PC-9 (cell line): ENCODE data around the gene LINS1. TPM values are rescaled to one million over a fixed set of nuclear protein-coding genes. Genes with fewer than 3 reads are reported as not detected.

ENCODE experiments used
- BruUV-seq: library from RNA; stranded (reverse); fragments of 400-500 nt; replicated peaks from 2 replicates; lab custom pipeline; 2021; lab: Mats Ljungman, UMichigan
- CTCF ChIA-PET: fragments of 300-600 bp; sonication (Branson Sonifier 250); formaldehyde crosslinking; loops from one replicate; lab custom pipeline; 2022; ENCODE audit warnings: antibody characterized with exemption; lab: Charles Lee
- POLR2A ChIA-PET: fragments of 300-600 bp; sonication (Branson Sonifier 250); formaldehyde crosslinking; loops from one replicate; lab custom pipeline; 2022; ENCODE audit warnings: antibody characterized with exemption; ENCODE audit not compliant: unreplicated experiment; lab: Charles Lee
- DNase-seq, 2 experiments: peaks; one replicate each; pipeline versions ENCODE4 v3.0.0 to v3.0.0-alpha.2; 2015 to 2022; ENCODE audit warnings: mixed read lengths in 1 of 2
- H2AFZ ChIP-seq: fragments of 200-600 bp; sonication (generic); 2 replicates; pipeline ENCODE4 v1.8.1; 2017; ENCODE audit warnings: antibody characterized with exemption
- H3F3A ChIP-seq: fragments of 200-600 bp; sonication (generic); 2 replicates; pipeline ENCODE4 v1.8.1; 2017; ENCODE audit warnings: antibody characterized with exemption, mild to moderate bottlenecking, low read depth; ENCODE audit not compliant: insufficient read depth
- H3K27ac ChIP-seq: fragments of 200-600 bp; sonication (generic); 2 replicates; pipeline ENCODE4 v1.6.1; 2016; ENCODE audit warnings: mixed run types
- H3K27me3 ChIP-seq: fragments of 200-600 bp; sonication (generic); 2 replicates; pipeline ENCODE4 v1.6.1; 2016; ENCODE audit warnings: low read depth, mixed run types; ENCODE audit not compliant: insufficient read depth
- H3K36me3 ChIP-seq: fragments of 200-600 bp; sonication (generic); 2 replicates; pipeline ENCODE4 v1.6.1; 2016; ENCODE audit warnings: low read depth, mixed run types
- H3K4me1 ChIP-seq: fragments of 200-600 bp; sonication (generic); replicated peaks from 2 replicates; pipeline ENCODE4 v1.6.1; 2016; ENCODE audit warnings: mixed run types; ENCODE audit not compliant: insufficient read depth
- H3K4me2 ChIP-seq: fragments of 200-600 bp; sonication (generic); 2 replicates; pipeline ENCODE4 v1.6.1; 2017; ENCODE audit warnings: mixed run types
- H3K4me3 ChIP-seq: fragments of 200-600 bp; sonication (generic); 2 replicates; pipeline ENCODE4 v1.6.1; 2016; ENCODE audit warnings: mixed run types
- H3K79me2 ChIP-seq: fragments of 200-600 bp; sonication (generic); 2 replicates; pipeline ENCODE4 v1.6.1; 2017; ENCODE audit warnings: low read depth, mixed run types
- H3K9me2 ChIP-seq: fragments of 200-600 bp; sonication (generic); 2 replicates; pipeline ENCODE4 v1.8.1; 2017; ENCODE audit warnings: mild to moderate bottlenecking; ENCODE audit not compliant: insufficient read depth
- H3K9me3 ChIP-seq: fragments of 200-600 bp; sonication (generic); 2 replicates; pipeline ENCODE4 v1.8.1; 2016; ENCODE audit warnings: low read depth; ENCODE audit not compliant: insufficient read depth
- H4K20me1 ChIP-seq: fragments of 200-600 bp; sonication (generic); 2 replicates; pipeline ENCODE4 v1.8.1; 2017; ENCODE audit not compliant: insufficient read depth
- EZH2 ChIP-seq: fragments of 200-600 bp; sonication (generic); IDR thresholded peaks from 2 replicates; pipeline ENCODE4 v1.8.0; 2017; ENCODE audit warnings: antibody characterized with exemption, low read depth
- intact Hi-C: fragments of 100-400 bp; cut with micrococcal nuclease; formaldehyde crosslinking; loops from one replicate; pipeline ENCODE4 v1.10.0; 2022; ENCODE audit not compliant: unreplicated experiment
- total RNA-seq: library from RNA; stranded (reverse); gene quantifications from 2 replicates; pipeline ENCODE4 v1.2.3, GENCODE V29; 2021
- TF ChIP-seq, protein P1 (sequence below): fragments of 200-600 bp; sonication (generic); conservative IDR thresholded peaks from 2 replicates; pipeline ENCODE4 v1.6.1; 2017; ENCODE audit warnings: mixed run types, antibody characterized with exemption, mild to moderate bottlenecking, moderate library complexity

Gene LINS1
- total RNA-seq, 1 experiment from 2014 or later, result 10.9 TPM

GRCh38 chr15:100570275-100570674, 31.7 kb downstream of the LINS1 start:
- Histone ChIP-seq H2AFZ (no peak overlapping the region), H3K27me3 (no peaks in the 10 kb centered on the region), H3K4me3 (no peak overlapping the region), H3K9me2 (no peaks in the 10 kb centered on the region), H4K20me1 (no peaks in the 10 kb centered on the region), H3F3A (peaks cover 7% of the 10 kb centered on the region; the same call in 1 of the 2 replicates), H3K4me2 (no peak overlapping the region), H3K4me1 (peaks cover 14% of the 10 kb centered on the region), H3K27ac (no peak overlapping the region), H3K9me3 (no peaks in the 10 kb centered on the region), H3K79me2 (no peaks in the 10 kb centered on the region), H3K36me3 (no peaks in the 10 kb centered on the region)
- no peak for TF ChIP-seq EZH2
- TF ChIP-seq, protein P1, sequence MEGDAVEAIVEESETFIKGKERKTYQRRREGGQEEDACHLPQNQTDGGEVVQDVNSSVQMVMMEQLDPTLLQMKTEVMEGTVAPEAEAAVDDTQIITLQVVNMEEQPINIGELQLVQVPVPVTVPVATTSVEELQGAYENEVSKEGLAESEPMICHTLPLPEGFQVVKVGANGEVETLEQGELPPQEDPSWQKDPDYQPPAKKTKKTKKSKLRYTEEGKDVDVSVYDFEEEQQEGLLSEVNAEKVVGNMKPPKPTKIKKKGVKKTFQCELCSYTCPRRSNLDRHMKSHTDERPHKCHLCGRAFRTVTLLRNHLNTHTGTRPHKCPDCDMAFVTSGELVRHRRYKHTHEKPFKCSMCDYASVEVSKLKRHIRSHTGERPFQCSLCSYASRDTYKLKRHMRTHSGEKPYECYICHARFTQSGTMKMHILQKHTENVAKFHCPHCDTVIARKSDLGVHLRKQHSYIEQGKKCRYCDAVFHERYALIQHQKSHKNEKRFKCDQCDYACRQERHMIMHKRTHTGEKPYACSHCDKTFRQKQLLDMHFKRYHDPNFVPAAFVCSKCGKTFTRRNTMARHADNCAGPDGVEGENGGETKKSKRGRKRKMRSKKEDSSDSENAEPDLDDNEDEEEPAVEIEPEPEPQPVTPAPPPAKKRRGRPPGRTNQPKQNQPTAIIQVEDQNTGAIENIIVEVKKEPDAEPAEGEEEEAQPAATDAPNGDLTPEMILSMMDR, result no peak
- POLR2A ChIA-PET, result no interaction called here
- BruUV-seq, result no TSS peak
- no peak for DNase-seq
- intact Hi-C loops, result loop anchor here (5.0 to 10.0 kb wide), 2 partner anchors 218 to 645 kb away; no protein-coding TSS in a partner anchor
- CTCF ChIA-PET, result no interaction called here

- H3K9me3 ChIP-seq, result no peaks in the 10 kb centered on the region
- no peaks in the 10 kb centered on the region for H3K9me2 ChIP-seq
- no peak overlapping the region for H2AFZ ChIP-seq
- H3F3A ChIP-seq, result peaks cover 7% of the 10 kb centered on the region; the same call in 1 of the 2 replicates
- H4K20me1 ChIP-seq, result no peaks in the 10 kb centered on the region
- intact Hi-C loops, result no loop called here
- DNase-seq, result no peak
- POLR2A ChIA-PET, result no interaction called here
- H3K79me2 ChIP-seq, result no peaks in the 10 kb centered on the region
- no peak overlapping the region for H3K4me2 ChIP-seq
- H3K4me1 ChIP-seq, result peaks cover 19% of the 10 kb centered on the region
- no peak overlapping the region for H3K4me3 ChIP-seq
- no peaks in the 10 kb centered on the region for H3K27me3 ChIP-seq
- no peaks in the 10 kb centered on the region for H3K36me3 ChIP-seq
- no TSS peak for BruUV-seq
- TF ChIP-seq EZH2, result no peak
- TF ChIP-seq, protein P1, result no peak
- H3K27ac ChIP-seq, result no peak overlapping the region
- CTCF ChIA-PET, result no interaction called here
Observed at GRCh38 chr15:100569391-100569790, 32.6 kb downstream of the LINS1 start.

DNA sequence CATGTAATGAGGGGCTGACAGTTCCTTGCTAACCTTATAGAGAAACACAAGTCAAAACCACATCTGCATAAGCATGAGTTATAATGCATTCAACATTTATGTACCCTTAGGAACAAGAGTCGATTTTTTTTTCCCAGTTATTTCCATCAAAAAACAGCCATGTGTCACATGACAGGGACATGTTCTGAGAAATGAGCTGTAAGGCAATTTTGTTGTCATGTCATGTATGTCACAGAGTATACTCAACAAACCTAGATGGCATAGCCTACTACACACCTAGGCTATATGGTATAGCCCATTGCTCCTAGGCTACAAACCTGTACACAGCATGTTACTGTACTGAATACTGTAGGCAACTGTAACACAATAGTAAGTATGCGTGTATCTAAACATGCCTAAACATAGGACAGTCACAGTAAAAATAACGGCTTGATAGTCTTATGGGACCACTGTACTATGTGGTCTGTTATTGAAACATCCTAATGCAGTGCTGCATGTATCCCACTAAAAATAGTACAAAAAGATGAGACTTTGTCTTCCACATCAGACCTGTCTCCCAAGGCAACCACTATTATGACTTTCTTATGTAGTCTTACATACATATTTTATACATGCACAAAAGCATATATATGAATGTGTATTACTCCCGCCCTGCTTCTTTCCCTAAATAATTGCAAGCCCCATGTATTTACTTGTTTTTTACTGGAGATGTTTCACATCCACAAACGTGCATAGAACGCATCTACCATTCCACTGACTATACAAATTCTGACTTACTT, 34.9 kb downstream of the LINS1 start:
- Histone ChIP-seq H2AFZ (no peak overlapping the region), H3K79me2 (no peaks in the 10 kb centered on the region), H3K9me3 (no peaks in the 10 kb centered on the region), H3K27me3 (no peaks in the 10 kb centered on the region), H3K4me2 (no peak overlapping the region), H3K4me3 (no peak overlapping the region), H3F3A (peaks cover 6% of the 10 kb centered on the region; the same call in 1 of the 2 replicates), H3K9me2 (no peaks in the 10 kb centered on the region), H3K36me3 (no peaks in the 10 kb centered on the region), H4K20me1 (no peaks in the 10 kb centered on the region), H3K27ac (no peak overlapping the region), H3K4me1 (peaks cover 31% of the 10 kb centered on the region)
- no TSS peak for BruUV-seq
- intact Hi-C loops, result no loop called here
- POLR2A ChIA-PET, result no interaction called here
- TF ChIP-seq, protein P1, result no peak
- TF ChIP-seq EZH2, result no peak
- CTCF ChIA-PET, result interaction anchor here (0.6 kb wide), 1 partner anchor 832 kb away, joined by 7 read pairs; no protein-coding TSS in a partner anchor
- no peak for DNase-seq
